ENCODE results near the gene C20orf204. TPM values are rescaled to one million over a fixed set of nuclear protein-coding genes. Genes with fewer than 3 reads are reported as not detected.

C20orf204 gene
- total RNA-seq, 3 donors from 2014 or later (not counting 1 experiment from before 2014, with no cell fraction given) = 4.3 to 5.5 (median 5.3) TPM

- TF ChIP-seq CTCF (IDR thresholded peaks at IDR 0.05) = no peak
- Histone ChIP-seq H3K9me3 (ENCODE audit: control insufficient read depth, insufficient read depth, low read length) (no peaks in the 10 kb centered on the region), H3K27ac (ENCODE audit: low read length) (no peak overlapping the region), H3K4me3 (ENCODE audit: low read length) (no peak overlapping the region), H3K36me3 (ENCODE audit: control insufficient read depth, insufficient read depth, low read length) (no peaks in the 10 kb centered on the region), H3K27me3 (ENCODE audit: control insufficient read depth, insufficient read depth, low read length) (peaks cover 12% of the 10 kb centered on the region), H3K4me1 (ENCODE audit: control insufficient read depth, insufficient read depth, low read length) (peaks cover 17% of the 10 kb centered on the region)
- ATAC-seq (no peak), DNase-seq (no peak)
- 63% methylated on average over 22 of the region's 22 CpGs for WGBS (ENCODE audit: insufficient coverage)
- intact Hi-C loops (cut with micrococcal nuclease) = no loop called here
- peaks cover 9 to 22% of the 10 kb centered on the region in 2 donors for H3K4me1 Mint-ChIP-seq
- no peak overlapping the region for H3K4me3 Mint-ChIP-seq
- H3K27me3 Mint-ChIP-seq (ENCODE audit: low read depth in 2 of 2) = peaks cover 0 to 16% of the 10 kb centered on the region in 2 donors
- no peaks in the 10 kb centered on the region for H3K36me3 Mint-ChIP-seq
- H3K27ac Mint-ChIP-seq = no peak overlapping the region
- H3K9me3 Mint-ChIP-seq = no peaks in the 10 kb centered on the region
Observed at GRCh38 chr20:64055893-64056638, 20.1 kb downstream of the C20orf204 start.

- peaks cover 17% of the 10 kb centered on the region for H3K4me1 ChIP-seq (ENCODE audit: control insufficient read depth, insufficient read depth, low read length)
- intact Hi-C loops (cut with micrococcal nuclease) = no loop called here
- Mint-ChIP-seq H3K9me3 (no peaks in the 10 kb centered on the region), H3K4me1 (peaks cover 9 to 22% of the 10 kb centered on the region in 2 donors), H3K27ac (no peak overlapping the region), H3K27me3 (ENCODE audit: low read depth in 2 of 2) (peaks cover 0 to 16% of the 10 kb centered on the region in 2 donors), H3K36me3 (no peaks in the 10 kb centered on the region), H3K4me3 (no peak overlapping the region)
- WGBS (ENCODE audit: insufficient coverage) = 54% methylated on average over 7 of the region's 7 CpGs
- no peak for TF ChIP-seq CTCF (IDR thresholded peaks at IDR 0.05)
- no peak for ATAC-seq
- no peak overlapping the region for H3K4me3 ChIP-seq (ENCODE audit: low read length)
- no peak for DNase-seq
- H3K9me3 ChIP-seq (ENCODE audit: control insufficient read depth, insufficient read depth, low read length) = no peaks in the 10 kb centered on the region
- H3K27me3 ChIP-seq (ENCODE audit: control insufficient read depth, insufficient read depth, low read length) = peaks cover 12% of the 10 kb centered on the region
- H3K36me3 ChIP-seq (ENCODE audit: control insufficient read depth, insufficient read depth, low read length) = no peaks in the 10 kb centered on the region
- H3K27ac ChIP-seq (ENCODE audit: low read length) = no peak overlapping the region
Observed at GRCh38 chr20:64056639-64056888, 20.6 kb downstream of the C20orf204 start.

- peak overlapping the region in 1 of 2 donors; percentile 65 for H3K27ac Mint-ChIP-seq
Observed at GRCh38 chr20:64056889-64057627, 21.1 kb downstream of the C20orf204 start.

More at GRCh38 chr20:64056889-64057627, 21.1 kb downstream of the C20orf204 start:
- peaks cover 17% of the 10 kb centered on the region for H3K4me1 ChIP-seq (ENCODE audit: control insufficient read depth, insufficient read depth, low read length)
- no peaks in the 10 kb centered on the region for H3K9me3 ChIP-seq (ENCODE audit: control insufficient read depth, insufficient read depth, low read length)
- H3K4me3 ChIP-seq (ENCODE audit: low read length) = no peak overlapping the region
- H3K27me3 Mint-ChIP-seq (ENCODE audit: low read depth in 2 of 2) = peaks cover 0 to 16% of the 10 kb centered on the region in 2 donors
- H3K27me3 ChIP-seq (ENCODE audit: control insufficient read depth, insufficient read depth, low read length) = peaks cover 9% of the 10 kb centered on the region
- H3K4me3 Mint-ChIP-seq = peak overlapping the region; percentile 58
- no peak for TF ChIP-seq CTCF (IDR thresholded peaks at IDR 0.05)
- no peak overlapping the region for H3K27ac ChIP-seq (ENCODE audit: low read length)
- H3K36me3 ChIP-seq (ENCODE audit: control insufficient read depth, insufficient read depth, low read length) = no peaks in the 10 kb centered on the region
- DNase-seq = peak in 1 of 2 donors; percentile 48
- no peaks in the 10 kb centered on the region for H3K36me3 Mint-ChIP-seq
- H3K4me1 Mint-ChIP-seq = peaks cover 9 to 22% of the 10 kb centered on the region in 2 donors
- WGBS (ENCODE audit: insufficient coverage) = 59% methylated on average over 38 of the region's 39 CpGs
- intact Hi-C loops (cut with micrococcal nuclease) = loop anchor here (1.0 kb wide), 1 partner anchor 18 kb away; no protein-coding TSS in a partner anchor
- ATAC-seq = peak; percentile 62 to 67 (median 66)
- no peaks in the 10 kb centered on the region for H3K9me3 Mint-ChIP-seq
